ENCODE results near the gene KCNE3.

- TF ChIP-seq SRF (IDR thresholded peaks at IDR 0.05; ENCODE audit: low read depth) (no peak), ATF3 (IDR thresholded peaks at IDR 0.05) (no peak), POLR2AphosphoS5 (IDR thresholded peaks at IDR 0.05; ENCODE audit: low read depth, low read length) (no peak), SIN3A (IDR thresholded peaks at IDR 0.05; ENCODE audit: low read depth) (no peak), EZH2 (IDR thresholded peaks at IDR 0.05) (no peak), CTCF (IDR thresholded peaks at IDR 0.05 in 2 of 3, conservative IDR thresholded peaks at IDR 0.05 in 1 of 3; ENCODE audit: borderline replicate concordance in 1 of 3, insufficient read depth in 1 of 3, low read depth in 2 of 3, low read length in 2 of 3) (no peak), FOSL1 (IDR thresholded peaks at IDR 0.05; ENCODE audit: low read depth) (no peak), ZNF274 (IDR thresholded peaks at IDR 0.05; ENCODE audit: low read depth, low read length) (no peak), POLR2A (IDR thresholded peaks at IDR 0.05; ENCODE audit: borderline replicate concordance, extremely low read depth, insufficient read depth, insufficient read length) (no peak)
These were observed 17.0 kb downstream of the KCNE3 start for GRCh38 chr11:74450318-74450717.

All from HCT116 (cell line).